Esophagus squamous epithelium (tissue), 4 donors: ENCODE measurements around the gene PUS7.
"Not testable (repeated sequence)": the region's sequence is repeated elsewhere in the genome, so short reads cannot be mapped to it uniquely, and the experiment has no call there.

Source experiments
- POLR2A ChIP-seq, 4 donors: fragments of 450-650 bp; IDR thresholded peaks; one replicate each; pipeline ENCODE4 v1.6.1; 2017; ENCODE audit warnings: antibody characterized with exemption in 4 of 4, mild to moderate bottlenecking in 4 of 4, moderate library complexity in 3 of 4
- TF ChIP-seq, protein P1 (sequence below), 6 experiments: fragments of 450-650 bp in 4 of 6; fragments of 200-600 bp in 2 of 6; sonication (generic) in 2 of 6; IDR thresholded peaks; one replicate each; pipeline ENCODE4 v1.5.1; 2016 to 2019; ENCODE audit warnings: antibody characterized with exemption in 6 of 6, mild to moderate bottlenecking in 4 of 6, moderate library complexity in 4 of 6

DNA sequence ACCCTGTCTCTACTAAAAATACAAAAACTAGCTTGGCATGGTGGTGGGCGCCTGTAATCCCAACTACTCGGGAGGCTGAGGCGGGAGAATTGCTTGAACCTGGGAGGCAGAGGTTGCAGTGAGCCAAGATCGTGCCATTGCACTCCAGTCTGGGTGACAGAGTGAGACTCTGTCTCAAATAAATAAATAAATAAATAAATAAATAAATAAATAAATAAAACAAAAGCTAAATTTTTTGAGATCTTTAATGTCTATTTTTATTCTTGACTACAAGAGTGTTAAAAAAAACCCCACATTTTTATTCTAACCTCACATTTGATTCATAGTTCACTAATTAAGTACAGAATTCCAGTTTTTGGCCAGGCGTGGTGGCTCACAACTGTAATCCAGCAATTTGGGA, 5.7 kb upstream of the PUS7 start:
- TF ChIP-seq, protein P1, sequence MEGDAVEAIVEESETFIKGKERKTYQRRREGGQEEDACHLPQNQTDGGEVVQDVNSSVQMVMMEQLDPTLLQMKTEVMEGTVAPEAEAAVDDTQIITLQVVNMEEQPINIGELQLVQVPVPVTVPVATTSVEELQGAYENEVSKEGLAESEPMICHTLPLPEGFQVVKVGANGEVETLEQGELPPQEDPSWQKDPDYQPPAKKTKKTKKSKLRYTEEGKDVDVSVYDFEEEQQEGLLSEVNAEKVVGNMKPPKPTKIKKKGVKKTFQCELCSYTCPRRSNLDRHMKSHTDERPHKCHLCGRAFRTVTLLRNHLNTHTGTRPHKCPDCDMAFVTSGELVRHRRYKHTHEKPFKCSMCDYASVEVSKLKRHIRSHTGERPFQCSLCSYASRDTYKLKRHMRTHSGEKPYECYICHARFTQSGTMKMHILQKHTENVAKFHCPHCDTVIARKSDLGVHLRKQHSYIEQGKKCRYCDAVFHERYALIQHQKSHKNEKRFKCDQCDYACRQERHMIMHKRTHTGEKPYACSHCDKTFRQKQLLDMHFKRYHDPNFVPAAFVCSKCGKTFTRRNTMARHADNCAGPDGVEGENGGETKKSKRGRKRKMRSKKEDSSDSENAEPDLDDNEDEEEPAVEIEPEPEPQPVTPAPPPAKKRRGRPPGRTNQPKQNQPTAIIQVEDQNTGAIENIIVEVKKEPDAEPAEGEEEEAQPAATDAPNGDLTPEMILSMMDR (IDR thresholded peaks at IDR 0.05), result not testable (repeated sequence)
- TF ChIP-seq POLR2A (IDR thresholded peaks at IDR 0.05), result not testable (repeated sequence)
